ENCODE results near the gene MBOAT1. TPM values are rescaled to one million over a fixed set of nuclear protein-coding genes. Genes with fewer than 3 reads are reported as not detected.
"Not testable (repeated sequence)": the region's sequence is repeated elsewhere in the genome, so short reads cannot be mapped to it uniquely, and the experiment has no call there.

Gene MBOAT1
- total RNA-seq, 2 experiments from 2014 or later: 25.5 to 27.1 TPM

- CTCF ChIA-PET: interaction anchor here (0.8 kb wide), 1 partner anchor 65 kb away, joined by 3 read pairs; no protein-coding TSS in a partner anchor
- Mint-ChIP-seq H3K4me1 (peaks cover 9% of the 10 kb centered on the region), H3K9me3 (peaks cover 11% of the 10 kb centered on the region), H3K36me3 (ENCODE audit: low read depth) (peaks cover 43% of the 10 kb centered on the region), H3K27ac (no peak overlapping the region), H3K4me3 (no peak overlapping the region), H3K27me3 (no peaks in the 10 kb centered on the region)
- POLR2A ChIA-PET: interaction anchor here (1.2 kb wide), 1 partner anchor 18 kb away, joined by 4 read pairs; no protein-coding TSS in a partner anchor
- no peak for DNase-seq
Observed at GRCh38 chr6:20191992-20192391, 20.3 kb downstream of the MBOAT1 start.

DNA sequence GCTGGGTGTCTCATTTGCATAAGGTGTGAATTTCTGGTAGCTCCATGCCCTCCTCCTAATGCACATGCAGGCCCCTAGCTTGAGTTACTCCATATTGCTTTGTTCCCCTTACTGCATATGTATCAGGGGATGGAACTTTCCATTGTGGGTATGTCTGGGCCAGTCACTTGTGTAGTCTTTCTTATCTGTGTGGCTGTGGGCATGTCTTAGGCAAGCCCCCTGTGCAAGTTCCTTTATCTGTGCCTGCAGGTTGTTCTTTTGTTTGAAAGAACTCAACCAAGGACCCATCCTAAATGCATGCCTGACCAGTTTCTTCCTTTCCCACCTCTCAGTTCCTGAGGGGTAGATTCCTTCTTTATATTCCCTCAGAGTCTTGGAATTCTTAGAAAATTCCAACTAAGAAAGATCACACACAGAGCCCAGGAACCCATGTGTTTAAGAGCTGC is 23.6 kb downstream of the MBOAT1 start:
- no peak overlapping the region for H3K4me3 Mint-ChIP-seq
- no peak for DNase-seq
- no peak overlapping the region for H3K27ac Mint-ChIP-seq
- H3K4me1 Mint-ChIP-seq: peaks cover 13% of the 10 kb centered on the region
- ChIA-PET POLR2A (interaction anchor here (0.8 kb wide), 1 partner anchor 15 kb away, joined by 3 read pairs; no protein-coding TSS in a partner anchor), CTCF (no interaction called here)
- H3K36me3 Mint-ChIP-seq (ENCODE audit: low read depth): peaks cover 63% of the 10 kb centered on the region
- H3K27me3 Mint-ChIP-seq: no peaks in the 10 kb centered on the region
- H3K9me3 Mint-ChIP-seq: peaks cover 11% of the 10 kb centered on the region

- POLR2A ChIA-PET: no interaction called here
- CTCF ChIA-PET: interaction anchor here (1.0 kb wide), 1 partner anchor 58 kb away, joined by 3 read pairs; no protein-coding TSS in a partner anchor
- Mint-ChIP-seq H3K27me3 (no peaks in the 10 kb centered on the region), H3K36me3 (ENCODE audit: low read depth) (peaks cover 66% of the 10 kb centered on the region), H3K4me3 (no peak overlapping the region), H3K9me3 (peaks cover 11% of the 10 kb centered on the region), H3K4me1 (peaks cover 8% of the 10 kb centered on the region), H3K27ac (no peak overlapping the region)
- no peak for DNase-seq
Observed at GRCh38 chr6:20186981-20187380, 25.3 kb downstream of the MBOAT1 start.

- Mint-ChIP-seq H3K4me1 (peaks cover 18% of the 10 kb centered on the region), H3K4me3 (no peak overlapping the region), H3K27ac (no peak overlapping the region), H3K36me3 (ENCODE audit: low read depth) (peaks cover 63% of the 10 kb centered on the region), H3K9me3 (peaks cover 4% of the 10 kb centered on the region), H3K27me3 (no peaks in the 10 kb centered on the region)
- ChIA-PET CTCF (interaction anchor here (1.4 kb wide), 1 partner anchor 57 kb away, joined by 3 read pairs; no protein-coding TSS in a partner anchor), POLR2A (no interaction called here)
- no peak for DNase-seq
Observed at GRCh38 chr6:20183706-20184105, 28.6 kb downstream of the MBOAT1 start.

DNA sequence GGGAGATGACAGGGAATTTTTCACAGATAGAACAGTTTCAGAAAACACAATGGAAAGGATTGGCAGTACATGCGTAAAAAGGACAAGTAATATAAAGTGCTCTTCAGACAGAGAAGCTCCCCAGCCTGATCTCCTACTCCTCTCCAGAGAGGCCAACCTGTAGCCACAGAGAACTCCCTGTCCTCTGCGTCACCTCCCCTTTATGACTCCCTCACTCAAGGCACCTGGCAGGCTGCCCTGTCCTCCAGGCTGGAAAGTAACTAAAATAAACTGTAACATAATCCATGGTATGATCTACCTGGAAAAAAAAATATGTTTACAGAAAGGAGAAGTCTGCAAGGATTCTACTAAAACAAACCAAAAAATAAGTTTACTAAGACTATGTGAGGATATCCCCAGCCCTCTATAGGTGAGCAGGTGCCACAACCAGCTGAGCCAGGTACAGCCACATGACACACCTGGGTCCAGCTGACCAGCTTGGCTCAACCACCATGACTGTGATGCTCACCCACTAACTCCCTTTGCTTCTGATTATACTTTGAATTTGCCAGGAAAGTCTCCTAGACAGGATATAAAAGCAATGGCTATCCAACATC is 29.2 kb downstream of the MBOAT1 start:
- peaks cover under 1% of the 10 kb centered on the region for H3K9me3 Mint-ChIP-seq
- H3K27ac Mint-ChIP-seq: no peak overlapping the region
- ChIA-PET POLR2A (no interaction called here), CTCF (no interaction called here)
- H3K4me3 Mint-ChIP-seq: no peak overlapping the region
- no peak for DNase-seq
- H3K4me1 Mint-ChIP-seq: peaks cover 18% of the 10 kb centered on the region
- peaks cover 63% of the 10 kb centered on the region for H3K36me3 Mint-ChIP-seq (ENCODE audit: low read depth)
- no peaks in the 10 kb centered on the region for H3K27me3 Mint-ChIP-seq

- Mint-ChIP-seq H3K27ac (no peak overlapping the region), H3K4me3 (no peak overlapping the region), H3K9me3 (no peaks in the 10 kb centered on the region), H3K36me3 (ENCODE audit: low read depth) (peaks cover 58% of the 10 kb centered on the region), H3K27me3 (no peaks in the 10 kb centered on the region), H3K4me1 (peaks cover 19% of the 10 kb centered on the region)
- no peak for DNase-seq
- ChIA-PET POLR2A (no interaction called here), CTCF (no interaction called here)
Observed at GRCh38 chr6:20182069-20182468, 30.2 kb downstream of the MBOAT1 start.

DNA sequence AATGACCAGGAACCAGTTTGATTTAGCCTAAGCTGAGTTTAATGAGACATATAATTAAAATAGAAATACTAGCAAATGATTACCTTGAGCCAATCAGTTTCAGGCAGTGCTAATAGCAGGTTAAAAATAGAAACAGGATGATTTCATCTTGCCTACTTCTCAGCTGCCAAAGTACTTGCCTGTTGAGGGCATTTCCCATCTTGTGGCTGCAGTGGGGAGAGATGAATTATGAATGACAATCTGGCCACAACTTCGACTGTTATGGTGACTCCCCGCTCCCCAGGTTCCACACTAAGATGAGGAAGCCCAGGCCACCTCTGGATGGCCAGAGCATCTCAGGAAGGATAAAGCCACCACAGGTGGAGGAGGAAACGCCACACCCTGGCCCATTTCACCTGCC is 31.3 kb downstream of the MBOAT1 start:
- ChIA-PET POLR2A (no interaction called here), CTCF (interaction anchor here (1.0 kb wide), 1 partner anchor 55 kb away, joined by 3 read pairs; no protein-coding TSS in a partner anchor)
- H3K9me3 Mint-ChIP-seq: no peaks in the 10 kb centered on the region
- no peak overlapping the region for H3K4me3 Mint-ChIP-seq
- no peak overlapping the region for H3K27ac Mint-ChIP-seq
- H3K27me3 Mint-ChIP-seq: no peaks in the 10 kb centered on the region
- DNase-seq: no peak
- H3K4me1 Mint-ChIP-seq: peaks cover 15% of the 10 kb centered on the region
- peaks cover 49% of the 10 kb centered on the region for H3K36me3 Mint-ChIP-seq (ENCODE audit: low read depth)

DNA sequence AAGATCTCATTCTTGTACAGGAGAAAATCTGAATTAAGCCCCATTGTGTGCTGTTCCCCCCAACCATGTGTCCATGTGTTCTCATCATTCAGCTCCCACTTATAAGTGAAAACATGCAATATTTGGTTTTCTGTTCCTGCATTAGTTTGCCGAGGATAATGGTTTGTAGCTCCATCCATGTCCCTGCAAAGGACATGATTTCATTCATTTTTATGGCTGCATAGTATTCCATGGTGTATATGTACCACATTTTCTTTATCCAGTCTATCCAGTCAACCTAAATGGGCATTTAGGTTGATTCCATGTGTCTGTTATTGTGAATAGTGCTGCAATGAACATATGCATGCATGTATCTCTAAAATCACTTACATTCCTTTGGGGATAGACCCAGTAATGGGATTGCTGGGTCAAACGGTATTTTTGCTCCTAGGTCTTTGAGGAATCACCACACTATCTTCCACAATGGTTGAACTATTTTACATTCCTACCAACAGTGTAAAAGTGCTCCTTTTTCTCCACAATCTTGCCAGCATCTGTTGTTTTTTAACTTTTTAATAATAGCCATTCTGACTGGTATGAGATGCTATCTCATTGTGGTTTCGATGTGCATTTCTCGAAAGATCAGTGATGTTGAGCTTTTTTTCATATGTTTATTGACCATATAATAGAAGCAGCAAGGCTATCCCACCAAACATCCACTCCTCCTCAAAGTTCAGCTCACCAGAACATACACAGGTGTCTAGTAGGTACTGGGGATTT is 32.8 kb downstream of the MBOAT1 start:
- CTCF ChIA-PET: interaction anchor here (1.1 kb wide), 1 partner anchor 53 kb away, joined by 3 read pairs; no protein-coding TSS in a partner anchor
- H3K27ac Mint-ChIP-seq, H3K9me3 Mint-ChIP-seq, POLR2A ChIA-PET, H3K4me3 Mint-ChIP-seq, H3K27me3 Mint-ChIP-seq, DNase-seq: not testable (repeated sequence)
- Mint-ChIP-seq H3K36me3 (ENCODE audit: low read depth) (peaks cover 38% of the 10 kb centered on the region), H3K4me1 (peaks cover 19% of the 10 kb centered on the region)

- peaks cover 30% of the 10 kb centered on the region for H3K4me1 Mint-ChIP-seq
- no peaks in the 10 kb centered on the region for H3K9me3 Mint-ChIP-seq
- no peaks in the 10 kb centered on the region for H3K27me3 Mint-ChIP-seq
- H3K36me3 Mint-ChIP-seq (ENCODE audit: low read depth): peaks cover 34% of the 10 kb centered on the region
- ChIA-PET POLR2A (no interaction called here), CTCF (no interaction called here)
- DNase-seq: no peak
- no peak overlapping the region for H3K27ac Mint-ChIP-seq
- H3K4me3 Mint-ChIP-seq: no peak overlapping the region
Observed at GRCh38 chr6:20178327-20178726, 33.9 kb downstream of the MBOAT1 start.

GRCh38 chr6:20175810-20176410 is 36.4 kb downstream of the MBOAT1 start:
- DNase-seq: no peak
- H3K36me3 Mint-ChIP-seq (ENCODE audit: low read depth): peaks cover 31% of the 10 kb centered on the region
- POLR2A ChIA-PET: interaction anchor here (1.2 kb wide), 1 partner anchor 26 kb away, joined by 5 read pairs; no protein-coding TSS in a partner anchor
- H3K4me1 Mint-ChIP-seq: peaks cover 30% of the 10 kb centered on the region
- CTCF ChIA-PET: no interaction called here
- H3K4me3 Mint-ChIP-seq: no peak overlapping the region
- no peaks in the 10 kb centered on the region for H3K27me3 Mint-ChIP-seq
- no peak overlapping the region for H3K27ac Mint-ChIP-seq
- H3K9me3 Mint-ChIP-seq: no peaks in the 10 kb centered on the region

DNA sequence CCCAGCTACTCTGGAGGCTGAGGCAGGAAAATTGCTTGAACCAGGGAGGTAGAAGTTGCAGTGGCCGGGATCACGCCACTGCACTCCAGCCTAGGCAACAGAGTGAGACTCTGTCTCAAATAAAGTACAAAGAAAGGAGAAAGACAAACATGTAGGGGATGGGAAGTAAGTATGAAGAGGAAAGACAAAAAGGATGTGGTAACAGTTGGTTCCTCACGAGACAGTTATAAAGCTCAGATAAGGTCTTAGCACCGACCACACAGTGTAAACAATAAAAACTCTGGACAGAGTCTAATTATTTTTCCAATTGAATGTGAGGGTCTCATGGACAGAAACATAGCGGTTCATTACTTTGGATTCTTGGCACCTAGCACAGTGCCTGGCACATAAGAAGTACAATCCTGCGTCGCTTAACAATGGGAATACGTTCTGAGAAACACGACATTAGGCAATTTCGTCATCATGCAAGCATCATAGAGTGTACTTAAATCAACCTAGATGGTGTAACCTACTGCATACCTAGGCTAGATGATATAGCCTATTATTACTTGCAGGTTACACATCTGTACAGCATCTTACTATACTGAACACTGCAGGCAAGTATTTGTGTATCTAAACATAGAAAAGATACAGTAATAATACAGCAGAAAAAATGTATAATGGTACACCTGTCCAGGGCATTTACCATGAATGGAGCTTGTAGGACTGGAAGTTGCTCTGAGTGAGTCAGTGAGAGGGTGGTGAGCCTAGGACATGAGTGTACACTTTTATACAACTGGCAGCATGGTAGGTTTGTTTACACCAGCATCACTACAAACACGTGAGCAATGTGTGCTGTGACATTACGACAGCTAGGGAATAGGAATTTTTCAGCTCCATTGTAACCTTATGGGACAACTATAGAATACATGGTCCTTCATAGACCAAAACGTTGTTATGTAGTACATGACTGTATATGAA is 38.2 kb downstream of the MBOAT1 start:
- Mint-ChIP-seq H3K4me1 (peaks cover 34% of the 10 kb centered on the region), H3K9me3 (no peaks in the 10 kb centered on the region), H3K4me3 (peak overlapping the region; percentile 42), H3K27me3 (no peaks in the 10 kb centered on the region), H3K27ac (peak overlapping the region; percentile 79), H3K36me3 (ENCODE audit: low read depth) (peaks cover 18% of the 10 kb centered on the region)
- ChIA-PET POLR2A (interaction anchor here (1.0 to 2.0 kb wide), 4 partner anchors 19 to 38 kb away, joined by 3 to 10 read pairs (median 6); partner anchors contain the start of gene MBOAT1), CTCF (interaction anchor here (1.2 to 1.5 kb wide), 2 partner anchors 33 to 48 kb away, joined by 4 to 5 read pairs; no protein-coding TSS in a partner anchor)
- DNase-seq: no peak

- Mint-ChIP-seq H3K4me1 (peaks cover 36% of the 10 kb centered on the region), H3K9me3 (no peaks in the 10 kb centered on the region), H3K4me3 (no peak overlapping the region), H3K27me3 (no peaks in the 10 kb centered on the region), H3K27ac (no peak overlapping the region), H3K36me3 (ENCODE audit: low read depth) (peaks cover 17% of the 10 kb centered on the region)
- ChIA-PET POLR2A (no interaction called here), CTCF (no interaction called here)
- no peak for DNase-seq
Observed at GRCh38 chr6:20172842-20173456, 39.3 kb downstream of the MBOAT1 start.
